Liver (tissue), 9 donors: Measurements from ENCODE around the gene CHTF18. TPM values are rescaled to one million over a fixed set of nuclear protein-coding genes. Genes with fewer than 3 reads are reported as not detected.

ENCODE experiments used
- DNase-seq: peaks from one replicate; pipeline ENCODE4 v3.0.0-alpha.2; 2017; ENCODE audit warnings: low spot score
- H3K27ac ChIP-seq, 2 donors: one replicate each; pipeline ENCODE4 v1.7.0; 2013; ENCODE audit warnings: inconsistent platforms in 2 of 2, low read length in 2 of 2, control low read depth in 1 of 2, low read depth in 1 of 2, mild to moderate bottlenecking in 1 of 2
- H3K27me3 ChIP-seq, 4 donors: one replicate each; pipeline versions ENCODE4 v1.6.1 to v1.7.0; 2013; ENCODE audit warnings: low read length in 3 of 4, inconsistent platforms in 1 of 4, mild to moderate bottlenecking in 1 of 4, moderate library complexity in 1 of 4; ENCODE audit not compliant: control insufficient read depth in 4 of 4, insufficient read depth in 4 of 4
- H3K36me3 ChIP-seq, 4 donors: one replicate each; pipeline versions ENCODE4 v1.6.1 to v1.7.0; 2013; ENCODE audit warnings: low read length in 3 of 4, mild to moderate bottlenecking in 3 of 4, low read depth in 1 of 4, moderate library complexity in 1 of 4; ENCODE audit not compliant: control insufficient read depth in 4 of 4, insufficient read depth in 3 of 4
- H3K4me1 ChIP-seq, 4 donors: one replicate each; pipeline versions ENCODE4 v1.6.1 to v1.7.0; 2013; ENCODE audit warnings: low read length in 3 of 4, mild to moderate bottlenecking in 3 of 4, moderate library complexity in 1 of 4; ENCODE audit not compliant: control insufficient read depth in 4 of 4, insufficient read depth in 4 of 4
- H3K4me3 ChIP-seq, 3 donors: one replicate each; pipeline versions ENCODE4 v1.6.1 to v1.7.0; 2013; ENCODE audit warnings: low read length in 3 of 3, control low read depth in 1 of 3, low read depth in 1 of 3, mild to moderate bottlenecking in 1 of 3
- H3K9ac ChIP-seq, 2 donors: one replicate each; pipeline ENCODE4 v1.7.0; 2013; ENCODE audit warnings: low read length in 2 of 2, mild to moderate bottlenecking in 2 of 2, moderate library complexity in 2 of 2, control low read depth in 1 of 2, low read depth in 1 of 2
- H3K9me3 ChIP-seq, 4 donors: one replicate each; pipeline versions ENCODE4 v1.6.1 to v1.7.0; 2013; ENCODE audit warnings: low read length in 3 of 4; ENCODE audit not compliant: control insufficient read depth in 4 of 4
- EGR1 ChIP-seq, 2 donors: IDR thresholded peaks; 2 replicates each; pipeline ENCODE4 v1.6.1; 2016 to 2018; ENCODE audit warnings: antibody characterized with exemption in 2 of 2, low read depth in 2 of 2
- FOXA1 ChIP-seq: IDR thresholded peaks from 2 replicates; pipeline ENCODE4 v1.6.1; 2016; ENCODE audit warnings: antibody characterized with exemption
- FOXA2 ChIP-seq: IDR thresholded peaks from 2 replicates; pipeline ENCODE4 v1.6.1; 2016; ENCODE audit warnings: antibody characterized with exemption
- GABPA ChIP-seq, 2 donors: IDR thresholded peaks in 1 of 2; conservative IDR thresholded peaks in 1 of 2; 2 replicates each; pipeline ENCODE4 v1.6.1; 2016; ENCODE audit warnings: antibody characterized with exemption in 2 of 2, mild to moderate bottlenecking in 1 of 2, moderate library complexity in 1 of 2
- HNF4A ChIP-seq, 2 donors: conservative IDR thresholded peaks; 2 replicates each; pipeline ENCODE4 v1.6.1; 2016; ENCODE audit warnings: antibody characterized with exemption in 2 of 2, mild to moderate bottlenecking in 2 of 2
- HNF4G ChIP-seq: IDR thresholded peaks from 2 replicates; pipeline ENCODE4 v1.6.1; 2016; ENCODE audit warnings: antibody characterized with exemption
- JUND ChIP-seq, 2 donors: IDR thresholded peaks; 2 replicates each; pipeline ENCODE4 v1.6.1; 2016; ENCODE audit warnings: antibody characterized with exemption in 2 of 2
- NR2F2 ChIP-seq: IDR thresholded peaks from 2 replicates; pipeline ENCODE4 v1.6.1; 2016; ENCODE audit warnings: antibody characterized with exemption
- RAD21 ChIP-seq, 2 donors: IDR thresholded peaks; 2 replicates each; pipeline ENCODE4 v1.6.1; 2016; ENCODE audit warnings: antibody characterized with exemption in 2 of 2, mild to moderate bottlenecking in 2 of 2
- RXRA ChIP-seq, 2 donors: IDR thresholded peaks; 2 replicates each; pipeline ENCODE4 v1.6.1; 2017 to 2018; ENCODE audit warnings: antibody characterized with exemption in 2 of 2, mild to moderate bottlenecking in 1 of 2
- SP1 ChIP-seq: IDR thresholded peaks from 2 replicates; pipeline ENCODE4 v1.6.1; 2018; ENCODE audit warnings: antibody characterized with exemption, mild to moderate bottlenecking
- YY1 ChIP-seq: IDR thresholded peaks from 2 replicates; pipeline ENCODE4 v1.6.1; 2016; ENCODE audit warnings: antibody characterized with exemption, mild to moderate bottlenecking
- WGBS: extraction: QIAGEN DNeasy Blood & Tissue Kit; methylation state at CpG from one replicate; pipeline ENCODE4 v1.1.7; 2013; 5-methylcytosine and 5-hydroxymethylcytosine counted together
- polyA plus RNA-seq, 2 donors: library from polyadenylated mRNA; stranded (reverse) in 1 of 2; unstranded in 1 of 2; fragments of 200-250 nt in 1 of 2; fragments of >200 nt in 1 of 2; fragmentation: Nextera tagmentation in 1 of 2; extraction: Ambion mirVana in 1 of 2; gene quantifications; one replicate each; pipeline versions ENCODE4 v1.2.1 to v1.2.3, GENCODE V29; 2013 to 2015
- total RNA-seq, 2 donors: library from RNA; depleted of rRNA; stranded (reverse); fragments of >200 nt; gene quantifications; one replicate each; pipeline ENCODE4 v1.2.3, GENCODE V29; 2014
- TF ChIP-seq, protein P1 (sequence below): IDR thresholded peaks from 2 replicates; pipeline ENCODE4 v1.6.1; 2016; ENCODE audit warnings: antibody characterized with exemption
- TF ChIP-seq, protein P2 (sequence below): fragments of 150-350 bp; IDR thresholded peaks from 2 replicates; pipeline ENCODE4 v1.5.1; 2017; ENCODE audit warnings: improper control_type of control experiment, low read depth, low read length; ENCODE audit not compliant: missing input control
- TF ChIP-seq, protein P3 (sequence below): IDR thresholded peaks from 2 replicates; pipeline ENCODE4 v1.6.1; 2016; ENCODE audit warnings: antibody characterized with exemption
- TF ChIP-seq, protein P4 (sequence below): IDR thresholded peaks from 2 replicates; pipeline ENCODE4 v1.6.1; 2016; ENCODE audit warnings: antibody characterized with exemption
- TF ChIP-seq, protein P5 (sequence below): IDR thresholded peaks from 2 replicates; pipeline ENCODE4 v1.6.1; 2016; ENCODE audit warnings: antibody characterized with exemption, mild to moderate bottlenecking
- donor health status: healthy.
- donor health status: healthy.
- donor health status: healthy.
- donor health status: healthy.
- donor health status: healthy.

The CHTF18 gene
- total and polyA plus RNA-seq, 4 donors = 1.7 to 15.6 (median 3.9) TPM

DNA sequence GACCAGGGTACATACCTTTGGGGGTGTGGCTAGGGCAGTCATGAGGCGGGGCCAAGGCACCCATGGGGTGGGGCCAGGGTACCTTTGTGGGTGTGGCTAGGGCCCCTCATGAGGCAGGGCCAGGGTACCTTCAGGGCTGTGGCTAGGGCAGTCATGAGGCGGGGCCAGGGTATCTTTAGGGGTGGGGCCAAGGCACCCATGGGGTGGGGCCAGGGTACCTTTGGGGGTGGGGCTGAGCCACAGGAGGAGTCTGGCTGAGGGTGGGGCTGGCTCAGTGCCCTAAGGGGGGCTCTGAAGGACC is 8.7 kb downstream of the CHTF18 start:
- Histone ChIP-seq H3K9ac (no peak overlapping the region), H3K9me3 (no peaks in the 10 kb centered on the region), H3K27me3 (peaks cover 0 to 4% (median under 1%) of the 10 kb centered on the region in 4 donors), H3K27ac (no peak overlapping the region), H3K36me3 (no peaks in the 10 kb centered on the region), H3K4me1 (peaks cover 0 to 2% (median 0%) of the 10 kb centered on the region in 4 donors), H3K4me3 (no peak overlapping the region)
- DNase-seq = no peak
- WGBS = 94% methylated on average over 2 of the region's 2 CpGs
- TF ChIP-seq HNF4A (conservative IDR thresholded peaks at IDR 0.05) (no peak), GABPA (IDR thresholded peaks at IDR 0.05 in 1 of 2, conservative IDR thresholded peaks at IDR 0.05 in 1 of 2) (no peak), JUND (IDR thresholded peaks at IDR 0.05) (no peak), SP1 (no peak), FOXA2 (no peak), FOXA1 (no peak), RAD21 (IDR thresholded peaks at IDR 0.05) (no peak), YY1 (no peak), RXRA (IDR thresholded peaks at IDR 0.05) (no peak)
- TF ChIP-seq, protein P1, sequence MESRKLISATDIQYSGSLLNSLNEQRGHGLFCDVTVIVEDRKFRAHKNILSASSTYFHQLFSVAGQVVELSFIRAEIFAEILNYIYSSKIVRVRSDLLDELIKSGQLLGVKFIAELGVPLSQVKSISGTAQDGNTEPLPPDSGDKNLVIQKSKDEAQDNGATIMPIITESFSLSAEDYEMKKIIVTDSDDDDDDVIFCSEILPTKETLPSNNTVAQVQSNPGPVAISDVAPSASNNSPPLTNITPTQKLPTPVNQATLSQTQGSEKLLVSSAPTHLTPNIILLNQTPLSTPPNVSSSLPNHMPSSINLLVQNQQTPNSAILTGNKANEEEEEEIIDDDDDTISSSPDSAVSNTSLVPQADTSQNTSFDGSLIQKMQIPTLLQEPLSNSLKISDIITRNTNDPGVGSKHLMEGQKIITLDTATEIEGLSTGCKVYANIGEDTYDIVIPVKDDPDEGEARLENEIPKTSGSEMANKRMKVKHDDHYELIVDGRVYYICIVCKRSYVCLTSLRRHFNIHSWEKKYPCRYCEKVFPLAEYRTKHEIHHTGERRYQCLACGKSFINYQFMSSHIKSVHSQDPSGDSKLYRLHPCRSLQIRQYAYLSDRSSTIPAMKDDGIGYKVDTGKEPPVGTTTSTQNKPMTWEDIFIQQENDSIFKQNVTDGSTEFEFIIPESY = no peak
- TF ChIP-seq, protein P2, sequence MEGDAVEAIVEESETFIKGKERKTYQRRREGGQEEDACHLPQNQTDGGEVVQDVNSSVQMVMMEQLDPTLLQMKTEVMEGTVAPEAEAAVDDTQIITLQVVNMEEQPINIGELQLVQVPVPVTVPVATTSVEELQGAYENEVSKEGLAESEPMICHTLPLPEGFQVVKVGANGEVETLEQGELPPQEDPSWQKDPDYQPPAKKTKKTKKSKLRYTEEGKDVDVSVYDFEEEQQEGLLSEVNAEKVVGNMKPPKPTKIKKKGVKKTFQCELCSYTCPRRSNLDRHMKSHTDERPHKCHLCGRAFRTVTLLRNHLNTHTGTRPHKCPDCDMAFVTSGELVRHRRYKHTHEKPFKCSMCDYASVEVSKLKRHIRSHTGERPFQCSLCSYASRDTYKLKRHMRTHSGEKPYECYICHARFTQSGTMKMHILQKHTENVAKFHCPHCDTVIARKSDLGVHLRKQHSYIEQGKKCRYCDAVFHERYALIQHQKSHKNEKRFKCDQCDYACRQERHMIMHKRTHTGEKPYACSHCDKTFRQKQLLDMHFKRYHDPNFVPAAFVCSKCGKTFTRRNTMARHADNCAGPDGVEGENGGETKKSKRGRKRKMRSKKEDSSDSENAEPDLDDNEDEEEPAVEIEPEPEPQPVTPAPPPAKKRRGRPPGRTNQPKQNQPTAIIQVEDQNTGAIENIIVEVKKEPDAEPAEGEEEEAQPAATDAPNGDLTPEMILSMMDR = no peak
- TF ChIP-seq, protein P3, sequence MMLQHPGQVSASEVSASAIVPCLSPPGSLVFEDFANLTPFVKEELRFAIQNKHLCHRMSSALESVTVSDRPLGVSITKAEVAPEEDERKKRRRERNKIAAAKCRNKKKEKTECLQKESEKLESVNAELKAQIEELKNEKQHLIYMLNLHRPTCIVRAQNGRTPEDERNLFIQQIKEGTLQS = no peak

DNA sequence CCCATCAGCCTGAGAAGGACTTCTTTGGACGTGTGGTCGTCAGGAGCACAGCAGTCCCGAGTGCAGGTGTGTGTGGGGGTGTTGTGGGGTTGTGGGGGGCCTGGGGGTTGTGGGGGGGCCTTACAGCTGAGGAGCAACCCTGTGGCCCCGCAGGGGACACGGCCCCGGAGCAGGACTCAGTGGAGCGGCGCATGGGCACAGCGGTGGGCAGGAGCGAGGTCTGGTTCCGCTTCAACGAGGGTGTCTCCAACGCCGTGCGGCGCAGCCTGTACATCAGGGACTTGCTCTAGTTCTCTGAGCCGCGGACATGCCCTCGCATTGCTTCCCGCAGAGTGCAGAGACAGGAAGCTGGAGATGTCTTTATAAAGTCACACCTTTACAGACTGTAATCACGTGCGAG is 9.3 kb downstream of the CHTF18 start:
- no peak overlapping the region for H3K9ac ChIP-seq
- no peaks in the 10 kb centered on the region for H3K9me3 ChIP-seq
- peaks cover 0 to 2% (median 0%) of the 10 kb centered on the region in 4 donors for H3K4me1 ChIP-seq
- WGBS = 98% methylated on average over 22 of the region's 22 CpGs
- no peak overlapping the region for H3K27ac ChIP-seq
- TF ChIP-seq FOXA2 = no peak
- no peak for TF ChIP-seq FOXA1
- TF ChIP-seq, protein P4, sequence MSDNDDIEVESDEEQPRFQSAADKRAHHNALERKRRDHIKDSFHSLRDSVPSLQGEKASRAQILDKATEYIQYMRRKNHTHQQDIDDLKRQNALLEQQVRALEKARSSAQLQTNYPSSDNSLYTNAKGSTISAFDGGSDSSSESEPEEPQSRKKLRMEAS = no peak
- no peak for TF ChIP-seq RXRA (IDR thresholded peaks at IDR 0.05)
- H3K4me3 ChIP-seq = no peak overlapping the region
- H3K27me3 ChIP-seq = peaks cover 0 to 6% (median 3%) of the 10 kb centered on the region in 4 donors
- H3K36me3 ChIP-seq = no peaks in the 10 kb centered on the region
- no peak for DNase-seq

DNA sequence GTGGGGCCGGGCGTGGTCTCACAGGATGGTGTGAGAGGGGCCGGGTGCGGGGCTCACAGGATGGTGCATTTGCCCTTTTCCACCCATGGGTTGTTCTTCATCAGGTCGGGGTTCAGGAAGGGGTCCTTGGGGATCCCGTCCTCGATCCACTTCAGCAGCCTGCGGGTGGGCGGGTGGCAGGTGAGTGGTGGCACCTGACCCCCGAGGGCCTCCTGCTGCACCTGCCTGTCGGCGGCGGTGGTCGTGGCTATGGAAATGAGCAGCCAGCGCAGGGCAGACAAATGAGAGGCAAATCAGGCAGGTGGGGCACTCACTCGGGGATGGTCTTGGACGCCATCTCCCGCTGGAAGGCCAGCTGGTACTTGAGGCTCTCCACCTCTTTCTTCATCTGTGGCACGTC is 10.2 kb downstream of the CHTF18 start:
- peaks cover 0 to 6% (median 3%) of the 10 kb centered on the region in 4 donors for H3K27me3 ChIP-seq
- H3K36me3 ChIP-seq = no peaks in the 10 kb centered on the region
- H3K4me1 ChIP-seq = peaks cover 0 to 2% (median 0%) of the 10 kb centered on the region in 4 donors
- DNase-seq = no peak
- no peak overlapping the region for H3K4me3 ChIP-seq
- H3K27ac ChIP-seq = no peak overlapping the region
- WGBS = 93% methylated on average over 19 of the region's 19 CpGs
- no peaks in the 10 kb centered on the region for H3K9me3 ChIP-seq
- no peak overlapping the region for H3K9ac ChIP-seq
- TF ChIP-seq, protein P4 = no peak
- TF ChIP-seq GABPA (IDR thresholded peaks at IDR 0.05 in 1 of 2, conservative IDR thresholded peaks at IDR 0.05 in 1 of 2) (no peak), EGR1 (IDR thresholded peaks at IDR 0.05; ENCODE audit: low read depth in 2 of 2) (no peak), NR2F2 (no peak), RAD21 (IDR thresholded peaks at IDR 0.05) (no peak), YY1 (no peak), HNF4G (no peak)
- TF ChIP-seq, protein P5, sequence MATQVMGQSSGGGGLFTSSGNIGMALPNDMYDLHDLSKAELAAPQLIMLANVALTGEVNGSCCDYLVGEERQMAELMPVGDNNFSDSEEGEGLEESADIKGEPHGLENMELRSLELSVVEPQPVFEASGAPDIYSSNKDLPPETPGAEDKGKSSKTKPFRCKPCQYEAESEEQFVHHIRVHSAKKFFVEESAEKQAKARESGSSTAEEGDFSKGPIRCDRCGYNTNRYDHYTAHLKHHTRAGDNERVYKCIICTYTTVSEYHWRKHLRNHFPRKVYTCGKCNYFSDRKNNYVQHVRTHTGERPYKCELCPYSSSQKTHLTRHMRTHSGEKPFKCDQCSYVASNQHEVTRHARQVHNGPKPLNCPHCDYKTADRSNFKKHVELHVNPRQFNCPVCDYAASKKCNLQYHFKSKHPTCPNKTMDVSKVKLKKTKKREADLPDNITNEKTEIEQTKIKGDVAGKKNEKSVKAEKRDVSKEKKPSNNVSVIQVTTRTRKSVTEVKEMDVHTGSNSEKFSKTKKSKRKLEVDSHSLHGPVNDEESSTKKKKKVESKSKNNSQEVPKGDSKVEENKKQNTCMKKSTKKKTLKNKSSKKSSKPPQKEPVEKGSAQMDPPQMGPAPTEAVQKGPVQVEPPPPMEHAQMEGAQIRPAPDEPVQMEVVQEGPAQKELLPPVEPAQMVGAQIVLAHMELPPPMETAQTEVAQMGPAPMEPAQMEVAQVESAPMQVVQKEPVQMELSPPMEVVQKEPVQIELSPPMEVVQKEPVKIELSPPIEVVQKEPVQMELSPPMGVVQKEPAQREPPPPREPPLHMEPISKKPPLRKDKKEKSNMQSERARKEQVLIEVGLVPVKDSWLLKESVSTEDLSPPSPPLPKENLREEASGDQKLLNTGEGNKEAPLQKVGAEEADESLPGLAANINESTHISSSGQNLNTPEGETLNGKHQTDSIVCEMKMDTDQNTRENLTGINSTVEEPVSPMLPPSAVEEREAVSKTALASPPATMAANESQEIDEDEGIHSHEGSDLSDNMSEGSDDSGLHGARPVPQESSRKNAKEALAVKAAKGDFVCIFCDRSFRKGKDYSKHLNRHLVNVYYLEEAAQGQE = no peak
- TF ChIP-seq, protein P2 = no peak
- TF ChIP-seq, protein P3 = no peak
